IPS-18c (cell line): ENCODE measurements around the gene CYTL1.

Experiments
- H3K4me3 ChIP-seq: 2 replicates; pipeline ENCODE4 v1.7.0; 2013; ENCODE audit warnings: low read depth, mild to moderate bottlenecking, low read length, moderate library complexity; ENCODE audit not compliant: insufficient read depth
- H3K9me3 ChIP-seq: one replicate; pipeline ENCODE4 v1.6.1; 2013; ENCODE audit warnings: mild to moderate bottlenecking, low read length, moderate library complexity; ENCODE audit not compliant: control insufficient read depth, insufficient read depth

CYTL1 gene

GRCh38 chr4:5039800-5040199, 20.5 kb upstream of the CYTL1 start:
- Histone ChIP-seq H3K9me3 (no peaks in the 10 kb centered on the region), H3K4me3 (no peak overlapping the region)

GRCh38 chr4:5037553-5038551, 18.6 kb upstream of the CYTL1 start:
- Histone ChIP-seq H3K4me3 (no peak overlapping the region), H3K9me3 (no peaks in the 10 kb centered on the region)

- no peak overlapping the region for H3K4me3 ChIP-seq
- no peaks in the 10 kb centered on the region for H3K9me3 ChIP-seq
Observed at GRCh38 chr4:5036239-5036638, 17.0 kb upstream of the CYTL1 start.

- Histone ChIP-seq H3K9me3 (no peaks in the 10 kb centered on the region), H3K4me3 (no peak overlapping the region)
Observed at GRCh38 chr4:5034206-5034605, 14.9 kb upstream of the CYTL1 start.

- no peak overlapping the region for H3K4me3 ChIP-seq
- no peaks in the 10 kb centered on the region for H3K9me3 ChIP-seq
Observed at GRCh38 chr4:5033281-5033841, 14.1 kb upstream of the CYTL1 start.

- Histone ChIP-seq H3K9me3 (no peaks in the 10 kb centered on the region), H3K4me3 (no peak overlapping the region)
Observed at GRCh38 chr4:5032813-5033212, 13.6 kb upstream of the CYTL1 start.

GRCh38 chr4:5030927-5031326, 11.7 kb upstream of the CYTL1 start:
- no peaks in the 10 kb centered on the region for H3K9me3 ChIP-seq

GRCh38 chr4:5030221-5030620, 11.0 kb upstream of the CYTL1 start:
- Histone ChIP-seq H3K4me3 (no peak overlapping the region), H3K9me3 (no peaks in the 10 kb centered on the region)

More at GRCh38 chr4:5030927-5031326, 11.7 kb upstream of the CYTL1 start:
- no peak overlapping the region for H3K4me3 ChIP-seq

- Histone ChIP-seq H3K4me3 (no peak overlapping the region), H3K9me3 (no peaks in the 10 kb centered on the region)
Observed at GRCh38 chr4:5029447-5029846, 10.2 kb upstream of the CYTL1 start.

GRCh38 chr4:5028480-5028879, 9.2 kb upstream of the CYTL1 start:
- H3K9me3 ChIP-seq, result no peaks in the 10 kb centered on the region
- H3K4me3 ChIP-seq, result no peak overlapping the region

GRCh38 chr4:5027346-5027745, 8.1 kb upstream of the CYTL1 start:
- H3K4me3 ChIP-seq, result no peak overlapping the region
- H3K9me3 ChIP-seq, result no peaks in the 10 kb centered on the region

GRCh38 chr4:5026371-5026770, 7.1 kb upstream of the CYTL1 start:
- H3K9me3 ChIP-seq, result no peaks in the 10 kb centered on the region
- H3K4me3 ChIP-seq, result no peak overlapping the region

GRCh38 chr4:5024673-5025072, 5.4 kb upstream of the CYTL1 start:
- H3K4me3 ChIP-seq, result no peak overlapping the region
- H3K9me3 ChIP-seq, result no peaks in the 10 kb centered on the region

- H3K9me3 ChIP-seq, result no peaks in the 10 kb centered on the region
- no peak overlapping the region for H3K4me3 ChIP-seq
Observed at GRCh38 chr4:5021546-5021945, 2.3 kb upstream of the CYTL1 start.

- Histone ChIP-seq H3K4me3 (no peak overlapping the region), H3K9me3 (no peaks in the 10 kb centered on the region)
Observed at GRCh38 chr4:5020341-5020740, 1.1 kb upstream of the CYTL1 start.

- H3K4me3 ChIP-seq, result no peak overlapping the region
- no peaks in the 10 kb centered on the region for H3K9me3 ChIP-seq
Observed at GRCh38 chr4:5019796-5020195, 538 bp upstream of the CYTL1 start.

GRCh38 chr4:5018603-5019002, 655 bp downstream of the CYTL1 start:
- Histone ChIP-seq H3K4me3 (no peak overlapping the region), H3K9me3 (no peaks in the 10 kb centered on the region)

GRCh38 chr4:5018096-5018495, 1.2 kb downstream of the CYTL1 start:
- no peak overlapping the region for H3K4me3 ChIP-seq
- no peaks in the 10 kb centered on the region for H3K9me3 ChIP-seq
